Testis (tissue), 2 donors: Measurements from ENCODE around the gene THRAP3.

ENCODE experiments used
- CTCF ChIP-seq, 3 experiments: fragments of 450-650 bp in 2 of 3; fragments of 200-600 bp in 1 of 3; sonication (generic) in 1 of 3; IDR thresholded peaks; one replicate each; pipeline ENCODE4 v1.5.1; 2016 to 2019; ENCODE audit warnings: antibody characterized with exemption in 3 of 3, mild to moderate bottlenecking in 2 of 3, moderate library complexity in 1 of 3
- POLR2A ChIP-seq: fragments of 450-650 bp; IDR thresholded peaks from one replicate; pipeline ENCODE4 v1.6.1; 2017; ENCODE audit warnings: antibody characterized with exemption, mild to moderate bottlenecking, moderate library complexity

- TF ChIP-seq CTCF (IDR thresholded peaks at IDR 0.05), result no peak
- no peak for TF ChIP-seq POLR2A
These were observed 74.4 kb downstream of the THRAP3 start for GRCh38 chr1:36298640-36299039.
